ENCODE results near the gene TBC1D13.
"Not testable (repeated sequence)": the region's sequence is repeated elsewhere in the genome, so short reads cannot be mapped to it uniquely, and the experiment has no call there.

Gene TBC1D13

GRCh38 chr9:128786681-128787601, at the start of gene TBC1D13:
TSS of gene TBC1D13 (plus strand) at chr9:128787253. CDS start at chr9:128787354, 101 bp downstream.
- peak; percentile 68 for DNase-seq (ENCODE audit: low spot score)

- no peak for DNase-seq (ENCODE audit: low spot score)
Observed at GRCh38 chr9:128742401-128742800, 44.7 kb upstream of the TBC1D13 start.

DNA sequence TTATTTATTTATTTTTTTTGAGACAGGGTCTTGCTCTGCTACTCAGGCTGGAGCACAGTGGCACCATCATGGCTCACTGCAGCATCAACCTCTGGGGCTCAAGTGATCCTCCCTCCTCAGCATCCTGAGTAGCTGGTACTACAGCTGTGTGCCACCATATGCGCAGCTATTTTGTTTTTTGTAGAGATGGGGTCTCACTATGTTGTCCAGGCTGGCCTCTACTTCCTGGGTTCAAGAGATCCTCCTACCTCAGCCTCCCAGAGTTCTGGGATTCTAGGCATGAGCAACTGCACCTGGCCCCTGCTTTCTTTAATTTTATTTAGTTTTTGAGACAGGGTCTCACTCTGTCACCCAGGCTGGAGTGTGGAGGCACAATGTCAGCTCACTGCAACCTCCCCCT, 43.6 kb upstream of the TBC1D13 start:
- DNase-seq (ENCODE audit: low spot score) = no peak

GRCh38 chr9:128747241-128747640, 39.8 kb upstream of the TBC1D13 start:
- no peak for DNase-seq (ENCODE audit: low spot score)

GRCh38 chr9:128750926-128751595, 36.0 kb upstream of the TBC1D13 start:
- no peak for DNase-seq (ENCODE audit: low spot score)

DNA sequence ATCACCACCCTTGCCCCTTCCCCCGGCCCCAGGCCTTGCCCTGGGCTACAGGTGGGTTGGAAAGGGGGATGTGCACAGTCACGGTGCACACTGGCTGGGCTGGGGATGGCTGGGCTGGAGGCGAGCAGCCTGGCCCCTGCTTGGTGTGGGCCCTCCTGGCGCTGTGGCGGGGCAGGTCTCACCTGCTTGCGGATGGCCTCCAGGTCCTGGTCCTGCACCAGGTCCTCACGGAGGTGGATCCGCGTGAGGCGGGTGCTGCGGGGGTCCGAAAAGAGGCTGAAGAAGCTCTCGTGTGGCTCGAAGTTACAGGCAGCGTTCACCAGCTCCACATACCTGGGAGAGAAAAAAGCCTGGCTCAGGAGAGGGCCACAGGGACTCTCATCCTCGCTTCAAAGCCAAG, 33.4 kb upstream of the TBC1D13 start:
- no peak for DNase-seq (ENCODE audit: low spot score)

DNA sequence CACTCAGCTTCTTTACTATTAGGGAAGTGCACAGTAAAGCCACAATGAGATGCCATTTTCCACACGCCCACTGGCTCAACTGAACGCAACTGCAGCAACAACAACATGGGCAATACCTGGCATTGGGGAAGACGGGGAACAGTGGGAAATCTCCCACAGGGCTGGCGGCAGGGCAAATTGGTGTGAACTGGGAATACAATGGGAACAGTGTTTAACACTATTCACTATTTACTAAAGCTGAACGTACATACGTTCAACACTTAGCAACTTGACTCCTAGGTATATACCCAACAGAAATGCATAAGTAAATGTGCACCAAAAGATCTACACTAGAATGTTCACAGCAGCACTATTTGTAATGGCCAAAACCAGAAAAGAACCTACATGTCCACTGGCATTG, 29.5 kb upstream of the TBC1D13 start:
- DNase-seq (ENCODE audit: low spot score) = no peak

- no peak for DNase-seq (ENCODE audit: low spot score)
Observed at GRCh38 chr9:128762671-128763449, 24.2 kb upstream of the TBC1D13 start.

GRCh38 chr9:128764361-128764760, 22.7 kb upstream of the TBC1D13 start:
- DNase-seq (ENCODE audit: low spot score) = no peak

GRCh38 chr9:128765499-128765898, 21.6 kb upstream of the TBC1D13 start:
- no peak for DNase-seq (ENCODE audit: low spot score)

DNA sequence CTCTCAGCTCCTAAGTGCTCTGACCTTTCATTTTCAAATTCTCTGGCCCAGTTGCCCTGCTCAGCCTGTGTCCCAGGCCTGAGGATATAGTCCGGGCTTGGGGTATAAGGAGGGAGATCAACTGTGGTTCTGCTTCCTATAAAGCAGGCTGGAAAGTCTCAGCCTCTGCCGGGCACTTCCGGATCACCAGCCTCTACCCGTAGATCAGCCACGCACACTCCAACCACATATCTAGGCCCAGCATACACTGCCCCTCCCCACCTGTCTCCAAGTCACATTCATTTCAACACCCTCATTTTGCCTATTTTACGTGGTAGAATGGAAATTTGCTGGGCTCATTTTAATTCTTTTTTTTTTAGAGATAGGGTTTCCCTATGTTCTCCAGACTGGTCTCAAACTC, 18.4 kb upstream of the TBC1D13 start:
- DNase-seq (ENCODE audit: low spot score) = no peak

DNA sequence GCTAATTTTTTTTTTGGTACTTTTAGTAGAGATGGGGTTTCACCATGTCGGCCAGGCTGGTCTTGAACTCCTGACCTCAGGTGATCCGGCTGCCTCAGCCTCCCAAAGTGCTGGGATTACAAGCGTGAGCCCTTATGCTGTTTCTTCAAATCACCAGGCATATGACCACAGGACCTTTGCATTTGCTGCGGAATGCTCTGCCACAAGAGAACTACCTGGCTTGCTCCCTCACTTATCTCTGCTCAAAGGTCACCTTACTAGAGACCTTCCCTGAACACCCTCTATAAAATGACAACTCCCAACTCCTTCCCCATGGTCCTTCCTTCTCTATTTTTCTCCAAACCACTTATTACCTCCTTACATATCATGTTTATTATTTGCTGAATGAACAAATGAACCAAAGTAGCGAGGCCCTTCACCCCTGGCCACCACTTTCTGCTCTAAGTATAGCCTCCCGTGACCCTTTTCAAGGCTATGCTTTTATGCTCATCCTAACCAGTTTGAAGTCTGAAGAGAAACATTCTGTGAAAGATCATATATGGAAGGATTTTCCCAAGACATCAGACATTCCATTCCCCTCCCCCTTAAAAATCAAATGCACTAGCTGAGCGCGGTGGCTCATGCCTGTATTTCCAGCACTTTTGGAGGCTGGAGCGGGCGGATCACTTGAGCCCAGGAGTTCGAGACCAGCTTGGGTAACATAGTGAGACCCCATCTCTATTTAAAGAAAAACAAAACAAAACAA, 16.6 kb upstream of the TBC1D13 start:
- no peak for DNase-seq (ENCODE audit: low spot score)

- DNase-seq (ENCODE audit: low spot score) = peak; percentile 21
Observed at GRCh38 chr9:128771094-128771721, 15.8 kb upstream of the TBC1D13 start.

- peak; percentile 83 for DNase-seq (ENCODE audit: low spot score)
Observed at GRCh38 chr9:128771745-128772519, 15.1 kb upstream of the TBC1D13 start, which contains the start of gene ZER1. TSS of gene ZER1 (minus strand) at chr9:128771927. CDS start at chr9:128755565, 16,362 bp downstream.

GRCh38 chr9:128773049-128773448, 14.0 kb upstream of the TBC1D13 start:
- DNase-seq (ENCODE audit: low spot score) = no peak

- no peak for DNase-seq (ENCODE audit: low spot score)
Observed at GRCh38 chr9:128774804-128775203, 12.2 kb upstream of the TBC1D13 start.

DNA sequence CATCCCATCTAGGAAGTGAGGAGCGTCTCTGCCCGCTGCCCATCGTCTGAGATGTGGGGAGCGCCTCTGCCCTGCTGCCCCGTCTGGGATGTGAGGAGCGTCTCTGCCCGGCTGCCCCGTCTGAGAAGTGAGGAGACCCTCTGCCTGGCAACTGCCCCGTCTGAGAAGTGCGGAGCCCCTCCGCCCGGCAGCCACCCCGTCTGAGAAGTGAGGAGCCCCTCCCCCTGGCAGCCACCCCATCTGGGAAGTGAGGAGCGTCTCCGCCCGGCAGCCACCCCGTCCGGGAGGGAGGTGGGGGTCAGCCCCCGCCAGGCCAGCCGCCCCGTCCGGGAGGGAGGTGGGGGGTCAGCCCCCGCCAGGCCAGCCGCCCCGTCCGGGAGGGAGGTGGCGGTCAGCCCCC, 7.0 kb upstream of the TBC1D13 start:
- not testable (repeated sequence) for DNase-seq (ENCODE audit: low spot score)

- DNase-seq (ENCODE audit: low spot score) = no peak
Observed at GRCh38 chr9:128781187-128782070, 5.6 kb upstream of the TBC1D13 start.

DNA sequence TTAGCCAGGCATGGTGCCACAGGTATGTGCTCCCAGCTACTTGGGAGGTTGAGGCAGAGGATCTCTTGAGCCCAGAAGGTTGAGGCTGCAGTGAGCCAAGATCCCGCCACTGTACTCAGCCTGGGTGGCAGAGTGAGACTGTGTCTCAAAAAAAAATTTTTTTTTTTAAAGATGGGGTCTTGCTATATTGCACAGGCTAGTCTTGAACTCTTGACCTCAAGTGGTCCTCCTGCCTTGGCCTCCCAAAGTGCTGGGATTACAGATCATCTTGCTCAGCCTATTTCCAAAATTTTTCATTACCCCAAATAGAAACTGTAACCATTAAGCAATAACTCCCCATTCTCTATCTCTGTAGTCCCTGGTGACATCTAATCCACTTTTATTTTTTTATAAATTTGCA, 4.4 kb upstream of the TBC1D13 start:
- DNase-seq (ENCODE audit: low spot score) = no peak
